SK-N-SH (cell line): Measurements from ENCODE around the gene MYO9B. TPM values are rescaled to one million over a fixed set of nuclear protein-coding genes. Genes with fewer than 3 reads are reported as not detected.

Experiments used
- CTCF ChIA-PET: fragments of 300-600, 350-600 bp; formaldehyde crosslinking; extraction: SDS; loops from one replicate; lab custom pipeline; 2021; lab: Yijun Ruan, JAX
- POLR2A ChIA-PET: fragments of 350-600 bp; sonication (Branson Sonifier 250); formaldehyde crosslinking; extraction: SDS; loops from one replicate; lab custom pipeline; 2020; ENCODE audit warnings: antibody characterized with exemption, inconsistent platforms; lab: Yijun Ruan, JAX
- DNase-seq: peaks from one replicate; pipeline ENCODE4 v3.0.0; 2012
- H2AFZ ChIP-seq: fragments of 200-600 bp; sonication (generic); 2 replicates; pipeline ENCODE4 v1.8.1; 2016; ENCODE audit warnings: antibody characterized with exemption, mild to moderate bottlenecking, low read depth
- H3F3A ChIP-seq: fragments of 200-600 bp; sonication (generic); replicated peaks from 2 replicates; pipeline ENCODE3; 2016; ENCODE audit warnings: antibody characterized with exemption, mild to moderate bottlenecking; ENCODE audit not compliant: insufficient read depth
- H3K27ac ChIP-seq, 2 experiments: fragments of 200-500 bp in 1 of 2; fragments of 200-600 bp in 1 of 2; sonication (Bioruptor generic) in 1 of 2; sonication (generic), shearing (Covaris generic) in 1 of 2; 2 replicates each; pipeline versions ENCODE4 v1.5.1 to v1.6.1; 2014 to 2016; ENCODE audit warnings: low read depth in 2 of 2, inconsistent platforms in 1 of 2, low read length in 1 of 2, mild to moderate bottlenecking in 1 of 2, mixed read lengths in 1 of 2
- H3K27me3 ChIP-seq: fragments of 200-600 bp; sonication (generic), shearing (Covaris generic); 2 replicates; pipeline ENCODE4 v1.6.1; 2016; ENCODE audit warnings: mixed run types; ENCODE audit not compliant: insufficient read depth
- H3K36me3 ChIP-seq, 2 experiments: fragments of 200-500 bp in 1 of 2; fragments of 200-600 bp in 1 of 2; sonication (Bioruptor generic) in 1 of 2; sonication (generic) in 1 of 2; replicated peaks in 1 of 2; 2 replicates each; pipeline versions ENCODE3 to v1.5.1; 2014 to 2016; ENCODE audit warnings: low read length in 1 of 2, mild to moderate bottlenecking in 1 of 2; ENCODE audit not compliant: insufficient read depth in 2 of 2, control insufficient read depth in 1 of 2
- H3K4me1 ChIP-seq, 2 experiments: fragments of 200-500 bp in 1 of 2; fragments of 200-600 bp in 1 of 2; sonication (Bioruptor generic) in 1 of 2; sonication (generic), shearing (Covaris generic) in 1 of 2; 2 replicates each; pipeline versions ENCODE4 v1.5.1 to v1.6.1; 2014 to 2016; ENCODE audit warnings: low read depth in 1 of 2, low read length in 1 of 2, mixed run types in 1 of 2; ENCODE audit not compliant: insufficient read depth in 2 of 2, control insufficient read depth in 1 of 2
- H3K4me2 ChIP-seq: fragments of 200-600 bp; sonication (generic), shearing (Covaris generic); 2 replicates; pipeline ENCODE4 v1.6.1; 2017; ENCODE audit warnings: mixed run types
- H3K4me3 ChIP-seq, 2 experiments: fragments of 200-500 bp in 1 of 2; fragments of 200-600 bp in 1 of 2; sonication (Bioruptor generic) in 1 of 2; sonication (generic), shearing (Covaris generic) in 1 of 2; 2 replicates each; pipeline versions ENCODE4 v1.5.1 to v1.8.1; 2014 to 2016; ENCODE audit warnings: low read depth in 2 of 2, inconsistent platforms in 1 of 2, low read length in 1 of 2, mild to moderate bottlenecking in 1 of 2, mixed read lengths in 1 of 2, moderate library complexity in 1 of 2
- H3K79me2 ChIP-seq: fragments of 200-600 bp; sonication (generic); 2 replicates; pipeline ENCODE4 v1.8.1; 2017; ENCODE audit warnings: mild to moderate bottlenecking; ENCODE audit not compliant: insufficient read depth
- H3K9ac ChIP-seq: fragments of 200-600 bp; sonication (generic); 2 replicates; pipeline ENCODE4 v1.6.1; 2017; ENCODE audit warnings: mixed run types
- H3K9me2 ChIP-seq: fragments of 200-600 bp; sonication (generic); 2 replicates; pipeline ENCODE4 v1.6.1; 2017; ENCODE audit warnings: mixed run types
- H3K9me3 ChIP-seq: fragments of 200-600 bp; sonication (generic); 2 replicates; pipeline ENCODE4 v1.6.1; 2017; ENCODE audit warnings: mixed run types, mild to moderate bottlenecking, moderate library complexity
- H4K20me1 ChIP-seq: fragments of 200-600 bp; sonication (generic); 2 replicates; pipeline ENCODE4 v1.6.1; 2017; ENCODE audit warnings: mild to moderate bottlenecking, mixed run types; ENCODE audit not compliant: insufficient read depth
- CHD2 ChIP-seq: fragments of 150-350 bp; IDR thresholded peaks from 2 replicates; pipeline ENCODE4 v1.6.1; 2018; ENCODE audit warnings: low read length; ENCODE audit not compliant: partially characterized antibody
- EP300 ChIP-seq, 2 experiments: IDR thresholded peaks; 2 replicates each; pipeline versions ENCODE4 v1.4.0 to v1.6.1; 2012; ENCODE audit warnings: borderline replicate concordance in 1 of 2, low read depth in 1 of 2, low read length in 1 of 2
- FOSL2 ChIP-seq: IDR thresholded peaks from 2 replicates; pipeline ENCODE4 v1.4.0; 2012; ENCODE audit warnings: low read depth, mild to moderate bottlenecking, moderate library complexity, borderline replicate concordance
- FOXJ3 ChIP-seq: sonication (generic); formaldehyde crosslinking; IDR thresholded peaks from 2 replicates; pipeline ENCODE4 v1.5.1; 2020; ENCODE audit warnings: mild to moderate bottlenecking, missing genetic modification reagents
- IRF3 ChIP-seq: fragments of 150-350 bp; IDR thresholded peaks from 2 replicates; pipeline ENCODE4 v1.6.1; 2016; ENCODE audit warnings: mild to moderate bottlenecking, low read depth, low read length
- MEF2A ChIP-seq: IDR thresholded peaks from 2 replicates; pipeline ENCODE4 v1.4.0; 2012; ENCODE audit warnings: low read depth, borderline replicate concordance
- MXI1 ChIP-seq: IDR thresholded peaks from 2 replicates; pipeline ENCODE4 v1.6.1; 2012; ENCODE audit warnings: mild to moderate bottlenecking, low read depth, low read length, improper control_type of control experiment
- SMC3 ChIP-seq: IDR thresholded peaks from 2 replicates; pipeline ENCODE4 v1.6.1; 2012; ENCODE audit warnings: low read depth, low read length, improper control_type of control experiment
- YY1 ChIP-seq: IDR thresholded peaks from 2 replicates; pipeline ENCODE4 v1.4.0; 2012; ENCODE audit warnings: low read depth, mild to moderate bottlenecking
- WGBS: methylation state at CpG from one replicate; pipeline ENCODE4 v1.1.6; 2017; ENCODE audit warnings: low lambda C conversion rate; 5-methylcytosine and 5-hydroxymethylcytosine counted together
- polyA plus RNA-seq, 3 experiments: library from polyadenylated mRNA; depleted of rRNA; stranded (reverse); fragments of >200 nt; gene quantifications; 2 replicates each; pipeline ENCODE4 v1.2.3, GENCODE V29; 2012
- TF ChIP-seq, protein P1 (sequence below): fragments of 200-600 bp; sonication (generic); IDR thresholded peaks from 2 replicates; pipeline ENCODE4 v1.6.1; 2017; ENCODE audit warnings: antibody characterized with exemption, mild to moderate bottlenecking, moderate library complexity
- TF ChIP-seq, protein P2 (sequence below): IDR thresholded peaks from 2 replicates; pipeline ENCODE4 v1.4.0; 2012; ENCODE audit warnings: low read depth, borderline replicate concordance

MYO9B gene
- polyA plus RNA-seq, 1 of the 3 experiments (the other 2 are of a cell fraction) = 37.6 TPM

DNA sequence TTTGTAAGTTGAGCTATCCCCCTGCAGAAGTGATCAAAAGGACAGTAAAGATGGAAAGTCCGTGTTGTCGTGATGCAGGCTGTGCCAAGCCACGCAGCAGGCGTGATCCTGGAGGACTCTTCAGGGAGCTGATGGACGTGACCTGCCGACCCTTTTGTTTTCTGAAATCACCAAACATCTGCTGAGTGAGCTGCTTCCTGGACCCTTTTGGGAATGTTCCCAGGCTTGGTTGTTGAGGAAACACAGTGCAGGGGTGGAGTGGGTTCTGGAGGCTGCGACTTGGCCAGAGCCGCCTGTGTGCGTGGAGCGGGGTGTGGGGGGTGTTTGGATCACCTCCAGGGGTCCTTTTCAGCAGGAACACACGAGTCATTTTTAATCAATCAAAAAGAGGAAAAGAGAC is 33.6 kb upstream of the MYO9B start:
- CTCF ChIA-PET = interaction anchor here (1.2 kb wide), 1 partner anchor 13 kb away, joined by 4 read pairs; no protein-coding TSS in a partner anchor

DNA sequence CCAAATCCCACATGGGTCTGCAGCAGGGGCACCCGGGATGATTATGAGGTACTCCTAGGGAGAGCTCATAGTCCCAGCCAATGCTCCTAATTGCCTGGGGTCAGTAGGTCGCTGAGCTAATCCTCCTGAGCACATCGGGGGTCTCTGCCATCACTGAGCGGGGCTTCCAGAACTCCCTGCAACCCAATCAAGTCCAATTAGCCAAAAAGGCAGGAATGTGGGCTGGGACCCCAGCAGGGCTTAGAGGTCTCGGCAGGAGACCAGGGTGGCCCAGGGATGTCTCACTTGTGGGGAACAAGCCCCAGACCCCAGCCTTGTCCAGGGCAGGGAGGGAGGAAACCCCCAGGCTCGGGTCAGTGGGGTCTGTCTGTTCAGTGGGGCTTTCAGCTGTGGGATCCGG is 31.8 kb upstream of the MYO9B start:
- no peak for TF ChIP-seq EP300 (IDR thresholded peaks at IDR 0.05; ENCODE audit: borderline replicate concordance in 1 of 2, low read depth in 1 of 2, low read length in 1 of 2)
- no peak for TF ChIP-seq IRF3
- TF ChIP-seq, protein P1, sequence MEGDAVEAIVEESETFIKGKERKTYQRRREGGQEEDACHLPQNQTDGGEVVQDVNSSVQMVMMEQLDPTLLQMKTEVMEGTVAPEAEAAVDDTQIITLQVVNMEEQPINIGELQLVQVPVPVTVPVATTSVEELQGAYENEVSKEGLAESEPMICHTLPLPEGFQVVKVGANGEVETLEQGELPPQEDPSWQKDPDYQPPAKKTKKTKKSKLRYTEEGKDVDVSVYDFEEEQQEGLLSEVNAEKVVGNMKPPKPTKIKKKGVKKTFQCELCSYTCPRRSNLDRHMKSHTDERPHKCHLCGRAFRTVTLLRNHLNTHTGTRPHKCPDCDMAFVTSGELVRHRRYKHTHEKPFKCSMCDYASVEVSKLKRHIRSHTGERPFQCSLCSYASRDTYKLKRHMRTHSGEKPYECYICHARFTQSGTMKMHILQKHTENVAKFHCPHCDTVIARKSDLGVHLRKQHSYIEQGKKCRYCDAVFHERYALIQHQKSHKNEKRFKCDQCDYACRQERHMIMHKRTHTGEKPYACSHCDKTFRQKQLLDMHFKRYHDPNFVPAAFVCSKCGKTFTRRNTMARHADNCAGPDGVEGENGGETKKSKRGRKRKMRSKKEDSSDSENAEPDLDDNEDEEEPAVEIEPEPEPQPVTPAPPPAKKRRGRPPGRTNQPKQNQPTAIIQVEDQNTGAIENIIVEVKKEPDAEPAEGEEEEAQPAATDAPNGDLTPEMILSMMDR = no peak
- TF ChIP-seq, protein P2, sequence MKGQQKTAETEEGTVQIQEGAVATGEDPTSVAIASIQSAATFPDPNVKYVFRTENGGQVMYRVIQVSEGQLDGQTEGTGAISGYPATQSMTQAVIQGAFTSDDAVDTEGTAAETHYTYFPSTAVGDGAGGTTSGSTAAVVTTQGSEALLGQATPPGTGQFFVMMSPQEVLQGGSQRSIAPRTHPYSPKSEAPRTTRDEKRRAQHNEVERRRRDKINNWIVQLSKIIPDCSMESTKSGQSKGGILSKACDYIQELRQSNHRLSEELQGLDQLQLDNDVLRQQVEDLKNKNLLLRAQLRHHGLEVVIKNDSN = no peak
- no peak for TF ChIP-seq CHD2
- TF ChIP-seq MXI1 = no peak
- no peak for TF ChIP-seq FOXJ3 (CRISPR knock-in tag)
- TF ChIP-seq SMC3 = no peak
- Histone ChIP-seq H4K20me1 (no peaks in the 10 kb centered on the region), H3K9me2 (no peaks in the 10 kb centered on the region), H3K4me3 (no peak overlapping the region), H3K36me3 (no peaks in the 10 kb centered on the region), H3K9me3 (no peaks in the 10 kb centered on the region), H3F3A (no peaks in the 10 kb centered on the region), H3K27me3 (no peaks in the 10 kb centered on the region; the same call in 1 of the 2 replicates), H3K79me2 (no peaks in the 10 kb centered on the region), H3K9ac (no peak overlapping the region), H2AFZ (no peak overlapping the region), H3K27ac (no peak overlapping the region), H3K4me2 (no peak overlapping the region), H3K4me1 (no peaks in the 10 kb centered on the region; a peak in 1 of 4 replicates)
- DNase-seq = no peak
- 51% methylated on average over 6 of the region's 7 CpGs for WGBS
- POLR2A ChIA-PET = no interaction called here
- CTCF ChIA-PET = interaction anchor here (1.7 kb wide), 1 partner anchor 9 kb away, joined by 5 read pairs; no protein-coding TSS in a partner anchor

More for the DNA sequence above, 33.6 kb upstream of the MYO9B start:
- Histone ChIP-seq H3K4me3 (no peak overlapping the region), H3K27me3 (no peaks in the 10 kb centered on the region; the same call in 1 of the 2 replicates), H3F3A (no peaks in the 10 kb centered on the region), H3K4me2 (no peak overlapping the region), H3K4me1 (no peaks in the 10 kb centered on the region; a peak in 1 of 4 replicates), H3K27ac (no peak overlapping the region), H3K79me2 (no peaks in the 10 kb centered on the region), H3K9me3 (no peaks in the 10 kb centered on the region), H2AFZ (no peak overlapping the region), H4K20me1 (no peaks in the 10 kb centered on the region), H3K9ac (no peak overlapping the region), H3K9me2 (no peaks in the 10 kb centered on the region), H3K36me3 (no peaks in the 10 kb centered on the region)
- 24% methylated on average over 11 of the region's 11 CpGs for WGBS
- TF ChIP-seq YY1 (no peak), MEF2A (no peak), FOSL2 (no peak), EP300 (IDR thresholded peaks at IDR 0.05; ENCODE audit: borderline replicate concordance in 1 of 2, low read depth in 1 of 2, low read length in 1 of 2) (no peak)
- POLR2A ChIA-PET = no interaction called here
- no peak for DNase-seq
